ENCODE measurements around the gene GPBP1. TPM values are rescaled to one million over a fixed set of nuclear protein-coding genes. Genes with fewer than 3 reads are reported as not detected.
"Not testable (repeated sequence)": the region's sequence is repeated elsewhere in the genome, so short reads cannot be mapped to it uniquely, and the experiment has no call there.

Gene GPBP1
- total RNA-seq, 1 experiment from 2014 or later, result 61.0 TPM

DNA sequence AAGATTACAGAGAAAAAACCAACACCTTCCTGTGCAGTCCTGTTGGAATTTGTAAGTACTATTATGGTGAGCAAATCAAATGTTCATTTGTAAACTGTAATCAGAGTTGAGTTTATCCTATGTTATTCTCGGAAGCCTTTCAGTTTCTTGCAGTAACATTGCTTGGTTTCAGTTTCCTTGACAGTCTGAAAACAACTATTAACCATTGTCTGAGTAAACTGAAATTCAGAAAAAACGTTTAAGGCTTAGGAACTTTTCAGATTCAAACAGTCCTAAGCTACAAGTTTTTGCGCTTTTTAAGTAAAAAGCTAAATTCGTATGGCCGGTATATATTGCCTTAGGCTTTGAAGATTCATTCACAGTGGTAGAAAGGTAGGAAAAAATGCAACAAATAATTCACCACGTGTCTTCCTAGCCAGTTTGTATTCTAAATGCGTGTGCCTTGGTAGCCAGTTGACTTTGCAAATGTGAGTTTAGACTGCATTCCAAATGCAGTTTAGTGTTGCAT, 2.5 kb downstream of the GPBP1 start:
- peak; percentile 33 for DNase-seq (ENCODE audit: low read depth)

GRCh38 chr5:57177479-57178156, 3.8 kb downstream of the GPBP1 start:
- DNase-seq (ENCODE audit: low read depth), result no peak

GRCh38 chr5:57178238-57178637, 4.4 kb downstream of the GPBP1 start:
- DNase-seq (ENCODE audit: low read depth), result not testable (repeated sequence)

DNA sequence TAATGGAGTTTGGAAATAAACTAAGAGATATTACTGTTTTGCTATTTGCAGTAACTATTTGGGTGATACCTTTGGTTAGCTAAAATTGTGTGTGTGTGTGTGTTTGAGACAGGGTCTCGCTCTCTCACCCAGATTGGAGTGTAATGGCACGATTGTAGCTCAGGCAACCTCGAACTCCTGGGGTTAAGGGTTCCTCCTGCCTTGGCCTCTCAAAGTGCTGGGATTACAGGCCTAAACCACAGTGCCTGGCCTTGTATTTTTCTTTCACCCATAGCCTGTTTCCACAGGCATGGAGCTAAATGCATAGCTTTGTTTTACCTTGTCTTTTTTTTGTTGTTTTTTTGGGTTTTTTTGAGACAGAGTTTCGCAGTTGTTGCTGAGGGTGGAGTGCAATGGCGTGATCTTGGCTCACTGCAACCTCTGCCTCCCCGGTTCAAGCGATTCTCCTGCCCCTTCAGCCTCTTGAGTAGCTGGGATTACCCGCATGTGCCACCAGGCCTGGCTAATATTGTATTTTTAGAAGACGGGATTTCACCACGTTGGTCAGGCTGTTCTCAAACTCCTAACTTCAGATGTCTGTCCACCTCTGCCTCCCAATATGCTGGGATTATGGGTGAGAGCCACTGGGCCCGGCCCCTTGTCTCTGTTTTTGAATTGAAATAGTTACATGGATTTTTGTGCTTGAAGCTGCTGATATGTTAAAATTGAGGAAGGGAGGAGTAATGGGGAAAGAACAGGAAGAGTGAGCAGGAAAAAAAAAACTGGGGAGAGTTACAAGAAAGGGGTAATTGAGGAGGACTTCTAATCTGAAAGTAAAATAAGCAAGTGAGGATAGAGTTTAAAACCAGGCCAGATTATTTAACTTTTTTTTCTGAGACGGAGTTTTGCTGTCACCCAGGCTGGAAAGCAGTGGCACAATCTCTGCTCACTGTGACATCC, 5.7 kb downstream of the GPBP1 start:
- DNase-seq (ENCODE audit: low read depth), result no peak

- DNase-seq (ENCODE audit: low read depth), result no peak
Measured at GRCh38 chr5:57181154-57181553, 7.3 kb downstream of the GPBP1 start.

DNA sequence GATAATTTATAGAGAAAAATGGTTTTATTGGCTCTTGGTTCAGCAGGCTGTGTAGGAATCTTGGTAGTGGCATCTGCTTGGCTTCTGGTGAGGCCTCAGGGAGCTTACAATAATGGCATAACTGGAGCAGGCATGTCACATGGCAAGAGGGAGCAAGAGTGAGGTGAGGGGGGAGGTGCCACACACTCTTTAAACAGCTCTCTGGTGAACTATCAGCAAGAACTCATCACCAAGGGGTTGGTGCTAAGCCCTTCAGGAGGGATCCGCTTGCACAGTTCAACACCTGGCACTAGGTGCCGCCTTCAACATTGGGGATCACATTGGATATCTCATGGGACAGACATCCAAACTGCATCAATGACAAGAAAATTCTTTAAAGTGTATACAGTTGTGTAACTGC, 10.5 kb downstream of the GPBP1 start:
- no peak for DNase-seq (ENCODE audit: low read depth)

DNA sequence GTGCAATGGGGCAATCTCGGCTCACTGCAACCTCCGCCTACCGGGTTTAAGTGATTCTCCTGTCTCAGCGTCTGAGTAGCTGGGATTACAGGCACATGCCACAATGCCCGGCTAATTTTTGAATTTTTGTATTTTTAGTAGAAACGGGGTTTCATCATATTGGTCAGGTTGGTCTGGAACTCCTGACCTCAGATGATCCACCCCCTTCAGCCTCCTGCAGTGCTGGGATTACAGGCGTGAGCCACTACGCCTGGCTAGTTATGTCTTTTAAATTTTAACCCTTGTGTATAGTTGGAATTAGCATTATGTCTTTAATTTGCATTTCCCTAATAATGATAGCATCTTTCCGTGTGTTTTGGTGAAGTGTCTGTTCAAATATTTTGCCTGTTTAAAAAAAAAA, 11.5 kb downstream of the GPBP1 start:
- DNase-seq (ENCODE audit: low read depth), result no peak

DNA sequence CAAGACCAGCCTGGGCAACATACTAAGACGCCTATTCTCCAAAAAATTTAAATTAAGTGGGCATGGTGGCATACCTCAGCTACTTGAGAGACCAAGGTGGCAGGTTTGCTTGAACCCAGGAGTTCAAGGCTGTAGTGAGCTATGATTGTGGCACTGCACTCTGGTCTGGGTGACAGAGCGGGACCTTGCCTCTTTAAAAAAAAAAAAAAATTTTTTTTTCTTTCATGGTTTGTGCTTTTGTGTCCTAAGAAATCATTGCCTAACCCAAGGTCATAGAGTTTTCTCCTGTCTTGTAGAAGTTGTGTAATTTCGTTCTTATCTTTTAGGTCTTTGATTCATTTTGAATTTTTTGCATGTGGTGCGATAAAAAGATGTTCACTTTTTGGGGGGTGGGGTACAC, 12.3 kb downstream of the GPBP1 start:
- no peak for DNase-seq (ENCODE audit: low read depth)

DNA sequence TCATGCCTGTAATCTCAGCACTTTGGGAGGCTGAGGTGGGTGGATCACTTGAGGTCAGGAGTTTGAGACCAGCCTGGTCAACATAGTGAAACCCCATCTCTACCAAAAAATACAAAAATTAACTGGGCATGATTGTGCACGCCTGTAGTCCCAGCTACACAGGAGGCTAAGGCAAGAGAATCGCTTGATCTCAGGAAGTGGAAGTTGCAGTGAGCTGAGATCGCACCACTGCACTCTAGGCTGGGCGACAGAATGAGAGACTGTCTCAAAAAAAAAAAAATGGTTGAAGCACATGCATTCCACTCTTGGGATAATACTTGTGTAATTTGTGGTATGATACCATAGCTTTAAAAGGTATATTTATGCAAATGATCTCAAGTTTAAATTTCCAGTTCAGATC, 14.1 kb downstream of the GPBP1 start:
- not testable (repeated sequence) for DNase-seq (ENCODE audit: low read depth)

DNA sequence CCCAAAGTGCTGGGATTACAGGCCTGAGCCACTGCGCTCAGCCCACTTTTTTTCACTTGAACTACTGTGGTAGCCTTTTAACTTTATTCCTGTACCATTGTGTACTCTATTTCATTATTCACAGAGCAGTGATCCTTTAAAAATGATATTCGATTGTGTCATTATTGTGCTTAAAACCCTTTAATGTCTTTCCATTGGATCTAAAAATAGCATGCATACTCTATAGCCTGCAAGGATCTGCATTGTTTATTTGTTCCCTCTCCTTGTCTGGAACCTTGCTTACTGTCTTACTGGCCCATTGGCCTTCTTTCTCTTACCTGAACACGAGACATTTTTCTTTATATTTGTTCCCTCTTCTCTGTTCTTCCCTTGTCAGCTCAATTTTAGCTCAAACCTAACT, 15.7 kb downstream of the GPBP1 start:
- DNase-seq (ENCODE audit: low read depth), result no peak

DNA sequence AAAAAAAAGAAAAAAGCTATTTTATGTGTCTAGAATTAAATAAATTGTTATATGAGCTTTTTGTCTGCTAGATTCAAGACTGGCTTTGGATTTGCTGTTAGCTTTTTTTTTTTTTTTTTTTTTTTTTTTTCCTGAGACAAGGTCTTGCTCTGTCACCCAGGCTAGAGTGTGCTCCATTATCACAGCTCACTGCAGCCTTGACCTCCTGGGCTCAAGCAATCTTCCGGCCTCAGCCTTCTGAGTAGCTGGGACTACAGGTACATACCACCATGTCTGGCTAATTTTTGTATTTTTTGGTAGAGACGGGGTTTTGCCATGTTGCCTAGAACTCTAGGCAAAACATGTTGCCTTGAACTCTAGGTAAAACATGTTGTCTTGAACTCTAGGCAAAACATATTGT, 16.7 kb downstream of the GPBP1 start:
- no peak for DNase-seq (ENCODE audit: low read depth)

- no peak for DNase-seq (ENCODE audit: low read depth)
Measured at GRCh38 chr5:57191163-57191562, 17.3 kb downstream of the GPBP1 start.

- no peak for DNase-seq (ENCODE audit: low read depth)
Measured at GRCh38 chr5:57191986-57192385, 18.1 kb downstream of the GPBP1 start.

- DNase-seq (ENCODE audit: low read depth), result not testable (repeated sequence)
Measured at GRCh38 chr5:57192832-57193231, 19.0 kb downstream of the GPBP1 start.

DNA sequence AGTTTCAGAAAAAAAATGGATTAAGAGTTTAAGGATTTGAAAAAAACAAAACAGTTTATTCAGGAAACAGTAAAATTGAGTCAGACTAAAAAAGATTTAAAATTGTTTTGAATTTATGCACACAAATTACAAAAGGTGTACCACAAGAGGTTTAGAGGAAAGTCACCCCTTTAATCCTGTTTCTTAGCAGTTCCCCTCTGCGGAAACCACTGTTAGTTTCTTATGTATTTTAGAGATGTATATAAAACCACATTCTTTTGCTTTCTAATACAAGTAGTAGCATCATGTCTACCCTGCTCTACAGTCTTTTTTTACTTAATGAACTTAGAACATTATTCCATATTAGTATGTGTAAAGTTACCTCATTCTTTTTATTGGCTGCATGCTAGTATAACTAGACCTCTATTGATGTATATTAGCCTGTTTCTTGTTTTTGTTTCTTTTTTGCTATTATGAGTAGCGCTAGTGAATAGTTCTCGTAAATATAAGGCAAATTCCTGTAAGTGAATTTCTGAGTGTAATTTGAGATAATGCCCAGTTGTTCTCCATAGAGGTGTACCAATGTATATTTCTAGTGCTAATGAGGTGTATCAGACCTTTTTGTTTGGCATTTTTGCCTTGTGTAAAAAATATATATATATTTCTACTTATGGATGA, 20.0 kb downstream of the GPBP1 start:
- no peak for DNase-seq (ENCODE audit: low read depth)

- no peak for DNase-seq (ENCODE audit: low read depth)
Measured at GRCh38 chr5:57194653-57195052, 20.8 kb downstream of the GPBP1 start.

GRCh38 chr5:57195060-57195459, 21.2 kb downstream of the GPBP1 start:
- DNase-seq (ENCODE audit: low read depth), result no peak

DNA sequence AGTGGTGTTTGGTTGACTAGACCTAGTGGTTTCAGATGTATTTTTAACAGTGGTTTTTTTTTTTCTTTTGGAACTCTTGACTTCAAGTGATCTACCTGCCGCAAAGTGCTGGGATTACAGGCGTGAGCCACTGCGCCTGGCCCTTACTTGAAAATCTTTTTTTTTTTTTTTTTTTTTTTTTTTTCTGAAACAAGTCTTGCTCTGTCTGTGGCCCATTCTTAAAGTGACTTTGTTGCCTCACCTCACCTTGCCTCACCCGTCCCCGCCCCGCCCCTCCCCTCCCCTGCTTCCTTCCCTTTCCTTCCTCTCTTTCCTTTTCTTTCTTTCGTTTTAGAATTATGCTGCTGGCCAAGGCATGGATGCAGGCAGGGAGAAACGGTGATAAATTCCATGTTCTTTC, 26.0 kb downstream of the GPBP1 start:
- no peak for DNase-seq (ENCODE audit: low read depth)

GRCh38 chr5:57202811-57203210, 29.0 kb downstream of the GPBP1 start:
- no peak for DNase-seq (ENCODE audit: low read depth)

- no peak for DNase-seq (ENCODE audit: low read depth)
Measured at GRCh38 chr5:57207007-57207653, 33.3 kb downstream of the GPBP1 start.

DNA sequence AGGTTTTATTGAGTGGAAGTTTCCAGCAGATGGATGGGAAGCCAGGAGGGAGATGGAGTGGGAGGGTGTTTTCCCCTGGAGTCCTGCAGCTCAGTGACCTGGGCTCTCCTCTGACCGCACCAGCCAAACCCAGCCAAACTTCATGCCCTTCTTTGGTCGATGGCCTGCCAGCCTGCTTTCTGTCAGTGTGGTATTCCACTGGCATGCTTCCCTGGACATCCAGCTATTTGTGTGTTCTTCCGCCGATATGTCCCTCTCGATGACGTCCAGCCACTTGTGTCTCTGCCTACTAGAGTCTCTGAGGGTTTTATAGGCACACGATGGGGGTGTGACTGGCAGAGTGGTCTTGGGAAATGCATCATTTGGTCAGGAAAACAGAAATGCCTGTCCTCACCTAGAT, 33.8 kb downstream of the GPBP1 start:
- no peak for DNase-seq (ENCODE audit: low read depth)

Data from Daoy (cell line).